GM23338 (cell line): ENCODE data around the gene DNAH10. TPM values are rescaled to one million over a fixed set of nuclear protein-coding genes. Genes with fewer than 3 reads are reported as not detected.

Experiments
- ATAC-seq: fragments of 200-7000 bp; cut with Tn5 transposase; 3 replicates; pipeline ENCODE4 v1.9.1; 2020
- DNase-seq: peaks from one replicate; pipeline ENCODE4 v3.0.0-alpha.2; 2015; ENCODE audit warnings: low spot score
- H2AFZ ChIP-seq: fragments of 200-600 bp; sonication (generic); 2 replicates; pipeline ENCODE4 v1.8.0; 2016; ENCODE audit warnings: antibody characterized with exemption, mild to moderate bottlenecking, moderate library complexity
- H3F3A ChIP-seq: fragments of 200-600 bp; sonication (generic); replicated peaks from 2 replicates; pipeline ENCODE4 v1.8.0; 2017; ENCODE audit warnings: antibody characterized with exemption, mixed run types, low read depth
- H3K27ac ChIP-seq: fragments of 200-600 bp; sonication (generic); 2 replicates; pipeline ENCODE4 v1.6.1; 2016; ENCODE audit warnings: low read depth
- H3K27me3 ChIP-seq: fragments of 200-600 bp; sonication (generic); 2 replicates; pipeline ENCODE4 v1.8.0; 2016; ENCODE audit warnings: mild to moderate bottlenecking, mixed run types, moderate library complexity; ENCODE audit not compliant: insufficient read depth
- H3K36me3 ChIP-seq: fragments of 200-600 bp; sonication (generic); 2 replicates; pipeline ENCODE4 v1.8.0; 2016; ENCODE audit warnings: mild to moderate bottlenecking; ENCODE audit not compliant: insufficient read depth
- H3K4me1 ChIP-seq: fragments of 200-600 bp; sonication (generic); 2 replicates; pipeline ENCODE4 v1.8.0; 2016; ENCODE audit warnings: mild to moderate bottlenecking, moderate library complexity; ENCODE audit not compliant: insufficient read depth
- H3K4me2 ChIP-seq: fragments of 200-600 bp; sonication (generic); 2 replicates; pipeline ENCODE4 v1.7.1; 2017; ENCODE audit warnings: mixed run types
- H3K4me3 ChIP-seq: fragments of 200-600 bp; sonication (generic); 2 replicates; pipeline ENCODE4 v1.6.1; 2016; ENCODE audit warnings: mixed run types
- H3K79me2 ChIP-seq: fragments of 200-600 bp; sonication (generic); replicated peaks from 2 replicates; pipeline ENCODE4 v1.8.0; 2017; ENCODE audit warnings: mild to moderate bottlenecking; ENCODE audit not compliant: insufficient read depth
- H3K9me2 ChIP-seq: fragments of 200-600 bp; sonication (generic); 2 replicates; pipeline ENCODE4 v1.8.0; 2017; ENCODE audit not compliant: insufficient read depth
- H4K20me1 ChIP-seq: fragments of 200-600 bp; sonication (generic); replicated peaks from 2 replicates; pipeline ENCODE4 v1.8.0; 2017; ENCODE audit warnings: mild to moderate bottlenecking; ENCODE audit not compliant: insufficient read depth
- H3K27ac Mint-ChIP-seq: 2 replicates; pipeline ENCODE4 v1.8.0; 2020; ENCODE audit warnings: inconsistent platforms, mild to moderate bottlenecking, moderate library complexity, mixed read lengths
- H3K27me3 Mint-ChIP-seq: 3 replicates; pipeline ENCODE4 v1.8.0; 2022; ENCODE audit warnings: low read depth, mild to moderate bottlenecking, moderate library complexity, mixed read lengths, inconsistent platforms; ENCODE audit not compliant: insufficient read depth, poor library complexity
- H3K36me3 Mint-ChIP-seq: 3 replicates; pipeline ENCODE4 v1.8.0; 2021; ENCODE audit warnings: low read depth, mild to moderate bottlenecking, inconsistent platforms, moderate library complexity, mixed read lengths
- H3K4me1 Mint-ChIP-seq: 3 replicates; pipeline ENCODE4 v1.8.0; 2020; ENCODE audit warnings: mild to moderate bottlenecking, inconsistent platforms, mixed read lengths
- H3K4me3 Mint-ChIP-seq: 3 replicates; pipeline ENCODE4 v1.8.0; 2021; ENCODE audit warnings: moderate library complexity, mild to moderate bottlenecking, inconsistent platforms, mixed read lengths
- H3K9me3 Mint-ChIP-seq: 3 replicates; pipeline ENCODE4 v1.8.0; 2020; ENCODE audit warnings: moderate library complexity, mild to moderate bottlenecking, inconsistent platforms, mixed read lengths
- CREB1 ChIP-seq: fragments of 250-450 bp; sonication (Bioruptor Pico); IDR thresholded peaks from 2 replicates; pipeline ENCODE4 v1.5.0; 2020; ENCODE audit warnings: low read depth, mild to moderate bottlenecking, moderate library complexity
- EZH2 ChIP-seq: fragments of 200-600 bp; sonication (generic); IDR thresholded peaks from one replicate; pipeline ENCODE4 v1.8.0; 2017; ENCODE audit warnings: antibody characterized with exemption, mild to moderate bottlenecking, low read depth; ENCODE audit not compliant: unreplicated experiment
- EZH2phosphoT487 ChIP-seq: fragments of 200-600 bp; sonication (generic); IDR thresholded peaks from one replicate; pipeline ENCODE4 v1.8.1; 2018; ENCODE audit warnings: antibody characterized with exemption; ENCODE audit not compliant: unreplicated experiment
- JUNB ChIP-seq: IDR thresholded peaks from one replicate; pipeline ENCODE4 v1.6.1; 2016; ENCODE audit warnings: antibody characterized with exemption; ENCODE audit not compliant: unreplicated experiment
- NANOG ChIP-seq: IDR thresholded peaks from 2 replicates; pipeline ENCODE4 v1.6.1; 2016; ENCODE audit warnings: antibody characterized with exemption, borderline replicate concordance
- POLR2AphosphoS5 ChIP-seq: IDR thresholded peaks from 2 replicates; pipeline ENCODE4 v1.6.1; 2016; ENCODE audit warnings: antibody characterized with exemption, low read depth
- STAT1 ChIP-seq: IDR thresholded peaks from one replicate; pipeline ENCODE4 v1.6.1; 2016; ENCODE audit warnings: antibody characterized with exemption; ENCODE audit not compliant: unreplicated experiment
- ZNF114 ChIP-seq: fragments of 250-450 bp; sonication (Bioruptor Pico); IDR thresholded peaks from 2 replicates; pipeline ENCODE4 v1.5.0; 2020; ENCODE audit warnings: mild to moderate bottlenecking, moderate library complexity
- ZNF331 ChIP-seq: fragments of 250-450 bp; sonication (Bioruptor Pico); IDR thresholded peaks from 2 replicates; pipeline ENCODE4 v1.5.0; 2020; ENCODE audit warnings: low read depth, mild to moderate bottlenecking, moderate library complexity
- ZNF462 ChIP-seq: fragments of 250-450 bp; sonication (Bioruptor Pico); IDR thresholded peaks from 2 replicates; pipeline ENCODE4 v1.5.0; 2020; ENCODE audit warnings: mild to moderate bottlenecking, moderate library complexity
- polyA plus RNA-seq: library from polyadenylated mRNA; unstranded; fragments of >200 nt; fragmentation: Nextera tagmentation; extraction: Ambion mirVana; gene quantifications from 2 replicates; pipeline ENCODE4 v1.2.1, GENCODE V29; 2016
- total RNA-seq: library from RNA; depleted of rRNA; stranded (reverse); fragments of >200 nt; shearing (Covaris generic); gene quantifications from 2 replicates; pipeline ENCODE4 v1.2.3, GENCODE V29; 2014
- TF ChIP-seq, protein P1 (sequence below): IDR thresholded peaks from one replicate; pipeline ENCODE4 v1.6.1; 2018; ENCODE audit warnings: antibody characterized with exemption; ENCODE audit not compliant: unreplicated experiment
- TF ChIP-seq, protein P2 (sequence below), 2 experiments: fragments of 200-600 bp in 1 of 2; sonication (generic) in 1 of 2; conservative IDR thresholded peaks; 2 replicates each; pipeline versions ENCODE4 v1.5.1 to v1.6.1; 2016 to 2017; ENCODE audit warnings: antibody characterized with exemption in 2 of 2, low read depth in 2 of 2, mild to moderate bottlenecking in 2 of 2, moderate library complexity in 1 of 2

The DNAH10 gene
- total and polyA plus RNA-seq, 2 experiments from 2014 or later = 0.03 TPM

GRCh38 chr12:123900871-123901376, 138.8 kb downstream of the DNAH10 start (continued):
- TF ChIP-seq ZNF462 (CRISPR knock-in tag) (no peak), STAT1 (no peak)

DNA sequence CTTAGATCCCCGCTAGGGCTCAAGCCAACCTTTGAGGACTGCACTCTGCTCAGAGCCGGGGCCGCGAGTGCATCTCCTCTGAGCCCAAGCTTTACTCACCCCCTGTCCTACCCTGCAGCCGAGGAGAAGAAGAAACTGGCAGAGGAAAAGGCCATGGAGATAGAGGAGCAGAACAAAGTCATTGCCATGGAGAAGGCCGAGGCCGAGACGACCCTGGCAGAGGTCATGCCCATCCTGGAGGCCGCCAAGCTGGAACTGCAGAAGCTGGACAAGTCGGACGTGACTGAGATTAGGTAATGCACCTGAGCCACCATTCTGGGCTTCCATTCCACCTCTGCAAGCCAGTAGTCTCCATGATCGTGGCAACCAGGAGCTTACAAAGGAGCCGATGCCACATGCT, 140.7 kb downstream of the DNAH10 start:
- no peak for ATAC-seq
- H3K27me3 Mint-ChIP-seq = peaks cover 24% of the 10 kb centered on the region
- no peak for TF ChIP-seq EZH2phosphoT487
- TF ChIP-seq, protein P1, sequence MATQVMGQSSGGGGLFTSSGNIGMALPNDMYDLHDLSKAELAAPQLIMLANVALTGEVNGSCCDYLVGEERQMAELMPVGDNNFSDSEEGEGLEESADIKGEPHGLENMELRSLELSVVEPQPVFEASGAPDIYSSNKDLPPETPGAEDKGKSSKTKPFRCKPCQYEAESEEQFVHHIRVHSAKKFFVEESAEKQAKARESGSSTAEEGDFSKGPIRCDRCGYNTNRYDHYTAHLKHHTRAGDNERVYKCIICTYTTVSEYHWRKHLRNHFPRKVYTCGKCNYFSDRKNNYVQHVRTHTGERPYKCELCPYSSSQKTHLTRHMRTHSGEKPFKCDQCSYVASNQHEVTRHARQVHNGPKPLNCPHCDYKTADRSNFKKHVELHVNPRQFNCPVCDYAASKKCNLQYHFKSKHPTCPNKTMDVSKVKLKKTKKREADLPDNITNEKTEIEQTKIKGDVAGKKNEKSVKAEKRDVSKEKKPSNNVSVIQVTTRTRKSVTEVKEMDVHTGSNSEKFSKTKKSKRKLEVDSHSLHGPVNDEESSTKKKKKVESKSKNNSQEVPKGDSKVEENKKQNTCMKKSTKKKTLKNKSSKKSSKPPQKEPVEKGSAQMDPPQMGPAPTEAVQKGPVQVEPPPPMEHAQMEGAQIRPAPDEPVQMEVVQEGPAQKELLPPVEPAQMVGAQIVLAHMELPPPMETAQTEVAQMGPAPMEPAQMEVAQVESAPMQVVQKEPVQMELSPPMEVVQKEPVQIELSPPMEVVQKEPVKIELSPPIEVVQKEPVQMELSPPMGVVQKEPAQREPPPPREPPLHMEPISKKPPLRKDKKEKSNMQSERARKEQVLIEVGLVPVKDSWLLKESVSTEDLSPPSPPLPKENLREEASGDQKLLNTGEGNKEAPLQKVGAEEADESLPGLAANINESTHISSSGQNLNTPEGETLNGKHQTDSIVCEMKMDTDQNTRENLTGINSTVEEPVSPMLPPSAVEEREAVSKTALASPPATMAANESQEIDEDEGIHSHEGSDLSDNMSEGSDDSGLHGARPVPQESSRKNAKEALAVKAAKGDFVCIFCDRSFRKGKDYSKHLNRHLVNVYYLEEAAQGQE = no peak
- TF ChIP-seq CREB1 (CRISPR knock-in tag) = no peak
- TF ChIP-seq NANOG = no peak
- TF ChIP-seq POLR2AphosphoS5 = no peak
- TF ChIP-seq ZNF331 (CRISPR knock-in tag) = no peak
- no peak for TF ChIP-seq JUNB
- TF ChIP-seq EZH2 = no peak
- TF ChIP-seq ZNF114 = no peak
- no peak for TF ChIP-seq STAT1
- TF ChIP-seq, protein P2, sequence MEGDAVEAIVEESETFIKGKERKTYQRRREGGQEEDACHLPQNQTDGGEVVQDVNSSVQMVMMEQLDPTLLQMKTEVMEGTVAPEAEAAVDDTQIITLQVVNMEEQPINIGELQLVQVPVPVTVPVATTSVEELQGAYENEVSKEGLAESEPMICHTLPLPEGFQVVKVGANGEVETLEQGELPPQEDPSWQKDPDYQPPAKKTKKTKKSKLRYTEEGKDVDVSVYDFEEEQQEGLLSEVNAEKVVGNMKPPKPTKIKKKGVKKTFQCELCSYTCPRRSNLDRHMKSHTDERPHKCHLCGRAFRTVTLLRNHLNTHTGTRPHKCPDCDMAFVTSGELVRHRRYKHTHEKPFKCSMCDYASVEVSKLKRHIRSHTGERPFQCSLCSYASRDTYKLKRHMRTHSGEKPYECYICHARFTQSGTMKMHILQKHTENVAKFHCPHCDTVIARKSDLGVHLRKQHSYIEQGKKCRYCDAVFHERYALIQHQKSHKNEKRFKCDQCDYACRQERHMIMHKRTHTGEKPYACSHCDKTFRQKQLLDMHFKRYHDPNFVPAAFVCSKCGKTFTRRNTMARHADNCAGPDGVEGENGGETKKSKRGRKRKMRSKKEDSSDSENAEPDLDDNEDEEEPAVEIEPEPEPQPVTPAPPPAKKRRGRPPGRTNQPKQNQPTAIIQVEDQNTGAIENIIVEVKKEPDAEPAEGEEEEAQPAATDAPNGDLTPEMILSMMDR (conservative IDR thresholded peaks at IDR 0.05; ENCODE audit: low read depth in 2 of 2) = no peak

More for the DNA sequence above, 140.7 kb downstream of the DNAH10 start:
- no peak overlapping the region for H3K27ac Mint-ChIP-seq
- no peak overlapping the region for H3K4me3 Mint-ChIP-seq
- H3K36me3 ChIP-seq = no peaks in the 10 kb centered on the region
- no peaks in the 10 kb centered on the region for H3F3A ChIP-seq
- no peaks in the 10 kb centered on the region for H4K20me1 ChIP-seq
- H3K4me2 ChIP-seq = no peak overlapping the region
- H3K4me3 ChIP-seq = no peak overlapping the region
- H3K36me3 Mint-ChIP-seq = peaks cover 6% of the 10 kb centered on the region
- no peaks in the 10 kb centered on the region for H3K27me3 ChIP-seq
- peaks cover 13% of the 10 kb centered on the region for H3K9me3 Mint-ChIP-seq
- peaks cover 4% of the 10 kb centered on the region; the same call in 1 of the 2 replicates for H3K4me1 ChIP-seq
- no peaks in the 10 kb centered on the region for H3K79me2 ChIP-seq
- H3K4me1 Mint-ChIP-seq = peaks cover 8% of the 10 kb centered on the region
- H3K9me2 ChIP-seq = no peaks in the 10 kb centered on the region
- DNase-seq = no peak
- no peak overlapping the region for H3K27ac ChIP-seq
- H2AFZ ChIP-seq = no peak overlapping the region
